Measurements from ENCODE around the gene MAGI2. TPM values are rescaled to one million over a fixed set of nuclear protein-coding genes. Genes with fewer than 3 reads are reported as not detected.

MAGI2 gene
- total RNA-seq, 2 experiments from 2014 or later = 0.03 to 0.17 TPM

DNA sequence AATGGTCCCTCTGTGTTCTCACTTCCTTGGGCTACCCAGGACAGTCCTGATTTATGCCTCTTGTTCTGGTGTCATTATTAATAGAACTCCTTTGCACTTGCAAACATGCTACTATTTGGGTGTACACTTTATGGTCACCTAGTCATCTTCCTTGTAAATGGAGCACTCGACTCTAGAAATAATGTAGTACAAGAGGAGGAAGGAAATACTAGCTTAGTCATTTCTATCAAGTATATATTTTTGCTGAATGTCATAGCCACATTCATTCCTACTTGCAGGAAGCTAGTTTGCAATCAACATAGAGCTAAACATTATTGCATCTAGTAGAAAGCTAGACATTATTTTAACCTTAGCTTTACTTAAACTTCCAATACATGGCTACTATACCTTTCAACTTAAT lies 335.3 kb downstream of the MAGI2 start:
- ChIA-PET CTCF (ENCODE audit: unreplicated experiment) (no interaction called here), POLR2A (no interaction called here)
- Histone ChIP-seq H3K4me3 (ENCODE audit: low read depth, low read length, poor library complexity, severe bottlenecking) (no peak overlapping the region), H3K9me2 (ENCODE audit: insufficient read depth, low read length) (no peaks in the 10 kb centered on the region), H3K79me2 (ENCODE audit: insufficient read depth, low read depth, low read length) (no peaks in the 10 kb centered on the region), H4K20me1 (ENCODE audit: insufficient read depth, low read length) (no peaks in the 10 kb centered on the region), H3K9me3 (ENCODE audit: low read length) (no peaks in the 10 kb centered on the region), H2AFZ (ENCODE audit: low read length) (no peak overlapping the region), H3K4me2 (ENCODE audit: low read length) (no peak overlapping the region), H3K27ac (ENCODE audit: low read depth, low read length, poor library complexity, severe bottlenecking) (no peak overlapping the region), H3K4me1 (ENCODE audit: insufficient read depth, low read length, poor library complexity, severe bottlenecking) (no peaks in the 10 kb centered on the region), H3K36me3 (ENCODE audit: insufficient read depth, low read length) (no peaks in the 10 kb centered on the region)
- no TSS peak for BruUV-seq (replicated peaks)
- intact Hi-C loops (cut with micrococcal nuclease; ENCODE audit: unreplicated experiment) = no loop called here
- TF ChIP-seq CTCF (conservative IDR thresholded peaks at IDR 0.05; ENCODE audit: low read length) (no peak), EZH2phosphoT487 (IDR thresholded peaks at IDR 0.05; ENCODE audit: borderline replicate concordance, low read depth, low read length) (no peak)
- DNase-seq (ENCODE audit: low spot score) = no peak

DNA sequence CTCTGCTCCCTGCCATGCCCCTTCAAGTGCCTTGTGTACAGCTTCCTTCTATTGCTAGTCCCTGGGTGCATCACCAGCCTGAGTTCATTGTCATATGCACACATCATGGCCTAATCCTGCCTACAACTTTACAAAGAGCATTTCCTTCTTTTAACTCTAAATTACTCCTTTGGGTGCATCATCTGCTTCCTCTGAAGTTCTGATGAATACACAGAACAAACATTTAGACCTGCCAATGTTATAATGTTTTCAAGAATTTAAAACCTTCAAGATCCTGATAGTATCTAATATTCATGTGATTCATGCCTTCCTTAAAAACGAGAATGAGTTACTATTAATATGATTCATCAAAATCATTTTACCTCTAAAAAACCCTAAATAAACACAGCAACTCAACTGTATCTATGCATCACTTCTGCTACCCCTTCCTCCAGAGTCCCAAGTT lies 357.1 kb downstream of the MAGI2 start:
- BruUV-seq (replicated peaks) = no TSS peak
- no peak for DNase-seq (ENCODE audit: low spot score)
- Histone ChIP-seq H3K27ac (ENCODE audit: low read depth, low read length, poor library complexity, severe bottlenecking) (no peak overlapping the region), H3K36me3 (ENCODE audit: insufficient read depth, low read length) (no peaks in the 10 kb centered on the region), H4K20me1 (ENCODE audit: insufficient read depth, low read length) (no peaks in the 10 kb centered on the region), H3K9me3 (ENCODE audit: low read length) (no peaks in the 10 kb centered on the region), H2AFZ (ENCODE audit: low read length) (no peak overlapping the region), H3K4me1 (ENCODE audit: insufficient read depth, low read length, poor library complexity, severe bottlenecking) (no peaks in the 10 kb centered on the region), H3K4me3 (ENCODE audit: low read depth, low read length, poor library complexity, severe bottlenecking) (no peak overlapping the region), H3K79me2 (ENCODE audit: insufficient read depth, low read depth, low read length) (no peaks in the 10 kb centered on the region), H3K9me2 (ENCODE audit: insufficient read depth, low read length) (no peaks in the 10 kb centered on the region), H3K4me2 (ENCODE audit: low read length) (no peak overlapping the region)
- TF ChIP-seq CTCF (conservative IDR thresholded peaks at IDR 0.05; ENCODE audit: low read length) (no peak), EZH2phosphoT487 (IDR thresholded peaks at IDR 0.05; ENCODE audit: borderline replicate concordance, low read depth, low read length) (no peak)
- POLR2A ChIA-PET = no interaction called here
- intact Hi-C loops (cut with micrococcal nuclease; ENCODE audit: unreplicated experiment) = no loop called here
- CTCF ChIA-PET (ENCODE audit: unreplicated experiment) = no interaction called here

DNA sequence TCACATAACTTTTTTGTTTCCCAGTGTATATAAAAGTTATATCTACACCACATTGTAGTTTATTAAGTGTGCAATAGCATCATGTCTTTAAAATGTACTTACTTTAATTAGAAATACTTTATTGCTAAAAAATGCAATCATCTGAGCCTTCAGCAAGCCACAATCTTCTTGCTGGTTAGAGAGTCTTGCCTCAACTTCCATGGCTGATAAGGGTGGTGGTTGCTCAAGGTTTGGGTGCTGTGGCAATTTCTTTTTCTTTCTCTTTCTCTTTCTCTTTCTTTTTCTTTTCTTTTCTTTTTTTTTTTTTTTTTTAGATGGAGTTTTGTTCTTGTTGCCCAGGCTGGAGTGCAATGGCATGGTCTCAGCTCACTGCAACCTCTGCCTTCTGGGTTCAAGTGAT lies 360.0 kb downstream of the MAGI2 start:
- ChIA-PET CTCF (ENCODE audit: unreplicated experiment) (no interaction called here), POLR2A (no interaction called here)
- H3K27ac ChIP-seq (ENCODE audit: low read depth, low read length, poor library complexity, severe bottlenecking) = no peak overlapping the region
- no peak overlapping the region for H2AFZ ChIP-seq (ENCODE audit: low read length)
- no peaks in the 10 kb centered on the region for H3K36me3 ChIP-seq (ENCODE audit: insufficient read depth, low read length)
- TF ChIP-seq CTCF (conservative IDR thresholded peaks at IDR 0.05; ENCODE audit: low read length) = no peak
- TF ChIP-seq EZH2phosphoT487 (IDR thresholded peaks at IDR 0.05; ENCODE audit: borderline replicate concordance, low read depth, low read length) = no peak
- H3K4me3 ChIP-seq (ENCODE audit: low read depth, low read length, poor library complexity, severe bottlenecking) = no peak overlapping the region
- H3K9me2 ChIP-seq (ENCODE audit: insufficient read depth, low read length) = no peaks in the 10 kb centered on the region
- no peak for DNase-seq (ENCODE audit: low spot score)
- no peaks in the 10 kb centered on the region for H4K20me1 ChIP-seq (ENCODE audit: insufficient read depth, low read length)
- H3K9me3 ChIP-seq (ENCODE audit: low read length) = no peaks in the 10 kb centered on the region
- BruUV-seq (replicated peaks) = no TSS peak
- H3K79me2 ChIP-seq (ENCODE audit: insufficient read depth, low read depth, low read length) = no peaks in the 10 kb centered on the region
- H3K4me2 ChIP-seq (ENCODE audit: low read length) = no peak overlapping the region
- intact Hi-C loops (cut with micrococcal nuclease; ENCODE audit: unreplicated experiment) = no loop called here
- H3K4me1 ChIP-seq (ENCODE audit: insufficient read depth, low read length, poor library complexity, severe bottlenecking) = no peaks in the 10 kb centered on the region
